NOMO-1 treated with dmso at 0.1 percent for 144 hours (cell line): ENCODE results near the gene AARSD1.
"Not testable (repeated sequence)": the region's sequence is repeated elsewhere in the genome, so short reads cannot be mapped to it uniquely, and the experiment has no call there.

Source experiments
- DNase-seq: peaks from one replicate; lab custom pipeline; 2025; ENCODE audit not compliant: unreplicated experiment; lab: John Stamatoyannopoulos, UW

The AARSD1 gene

GRCh38 chr17:42964161-42964932 is at the start of gene AARSD1:
AARSD1 (minus strand) TSS chr17:42964454; CDS start chr17:42964440, 14 bp downstream.
- peak; percentile 91 for DNase-seq

GRCh38 chr17:43013296-43013695 is 49.0 kb upstream of the AARSD1 start:
- DNase-seq, result no peak

GRCh38 chr17:43011728-43012472 is 47.6 kb upstream of the AARSD1 start:
- no peak for DNase-seq

GRCh38 chr17:43010667-43011308 is 46.5 kb upstream of the AARSD1 start:
- DNase-seq, result no peak

- DNase-seq, result peak; percentile 81
These were observed 42.6 kb upstream of the AARSD1 start, which contains the start of gene IFI35 for GRCh38 chr17:43006639-43007551. IFI35 (plus strand) TSS chr17:43006784; CDS start chr17:43006948, 164 bp downstream.

- no peak for DNase-seq
These were observed 39.4 kb upstream of the AARSD1 start for GRCh38 chr17:43003542-43004172.

- DNase-seq, result not testable (repeated sequence)
These were observed 36.6 kb upstream of the AARSD1 start for GRCh38 chr17:43000894-43001293.

GRCh38 chr17:42999003-42999525 is 34.8 kb upstream of the AARSD1 start:
- no peak for DNase-seq

- peak; percentile 99 for DNase-seq
These were observed 34.0 kb upstream of the AARSD1 start, which contains the start of gene RPL27 for GRCh38 chr17:42997984-42998938. RPL27 (plus strand) TSS chr17:42998419; CDS start chr17:42998751, 332 bp downstream.

GRCh38 chr17:42997390-42997983 is 33.2 kb upstream of the AARSD1 start:
- no peak for DNase-seq

GRCh38 chr17:42993913-42994312 is 29.7 kb upstream of the AARSD1 start:
- not testable (repeated sequence) for DNase-seq

GRCh38 chr17:42992872-42993271 is 28.6 kb upstream of the AARSD1 start:
- DNase-seq, result no peak

- DNase-seq, result no peak
These were observed 27.2 kb upstream of the AARSD1 start for GRCh38 chr17:42991471-42991870.

- DNase-seq, result no peak
These were observed 25.7 kb upstream of the AARSD1 start for GRCh38 chr17:42989726-42990652.

GRCh38 chr17:42989141-42989540 is 24.9 kb upstream of the AARSD1 start:
- DNase-seq, result no peak

GRCh38 chr17:42985225-42985624 is 21.0 kb upstream of the AARSD1 start:
- peak; percentile 85 for DNase-seq

GRCh38 chr17:42982266-42982665 is 18.0 kb upstream of the AARSD1 start:
- no peak for DNase-seq
